Breast epithelium (tissue), 3 donors: ENCODE data around the gene KCNG1.

Experiments used
- POLR2A ChIP-seq: fragments of 450-650 bp; IDR thresholded peaks from one replicate; pipeline ENCODE4 v1.6.1; 2016; ENCODE audit warnings: antibody characterized with exemption, mild to moderate bottlenecking, moderate library complexity
- POLR2AphosphoS5 ChIP-seq, 3 donors: sonication (generic); formaldehyde crosslinking; IDR thresholded peaks; one replicate each; pipeline ENCODE4 v1.6.1; 2017; ENCODE audit warnings: antibody characterized with exemption in 3 of 3
- TF ChIP-seq, protein P1 (sequence below), 3 donors: fragments of 450-650 bp; IDR thresholded peaks; one replicate each; pipeline ENCODE4 v1.5.1; 2016 to 2017; ENCODE audit warnings: antibody characterized with exemption in 3 of 3, mild to moderate bottlenecking in 3 of 3, moderate library complexity in 3 of 3

DNA sequence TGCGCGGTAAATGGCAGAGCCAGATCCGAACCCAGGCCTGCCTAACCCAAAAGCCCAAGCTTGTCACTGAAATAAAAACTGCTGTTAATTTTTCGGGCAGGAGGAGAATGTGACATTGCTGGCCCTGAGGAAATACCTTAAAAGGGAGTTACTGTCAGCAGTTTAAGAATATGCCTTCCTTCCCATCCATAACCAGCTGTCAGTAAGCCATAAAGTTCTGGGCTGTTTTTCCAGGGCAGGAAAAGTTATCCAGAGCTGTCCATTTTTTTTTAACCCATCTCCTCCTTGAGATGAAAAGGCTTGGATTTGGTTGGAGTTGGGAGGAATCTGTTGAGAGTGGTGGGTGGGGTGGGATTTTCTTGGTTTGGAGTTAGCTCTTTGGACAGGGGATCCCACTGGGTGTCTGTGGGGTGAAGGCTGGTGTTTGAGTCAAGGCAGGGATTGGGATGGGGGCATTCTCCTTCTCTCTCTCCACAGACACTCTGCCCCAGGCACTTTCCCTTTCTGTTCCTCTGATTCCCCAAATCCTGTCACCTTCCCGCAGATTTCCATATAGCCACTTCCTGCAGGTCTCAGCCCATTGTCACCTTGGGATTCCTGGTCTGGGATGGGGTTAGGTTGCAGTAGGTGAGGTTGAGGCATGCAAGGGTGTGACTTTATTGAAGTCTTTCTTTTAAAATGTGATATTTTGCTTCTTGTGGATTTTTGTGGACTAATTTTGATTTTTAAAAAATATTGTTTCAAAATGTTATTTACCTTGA, 4.3 kb upstream of the KCNG1 start:
- TF ChIP-seq, protein P1, sequence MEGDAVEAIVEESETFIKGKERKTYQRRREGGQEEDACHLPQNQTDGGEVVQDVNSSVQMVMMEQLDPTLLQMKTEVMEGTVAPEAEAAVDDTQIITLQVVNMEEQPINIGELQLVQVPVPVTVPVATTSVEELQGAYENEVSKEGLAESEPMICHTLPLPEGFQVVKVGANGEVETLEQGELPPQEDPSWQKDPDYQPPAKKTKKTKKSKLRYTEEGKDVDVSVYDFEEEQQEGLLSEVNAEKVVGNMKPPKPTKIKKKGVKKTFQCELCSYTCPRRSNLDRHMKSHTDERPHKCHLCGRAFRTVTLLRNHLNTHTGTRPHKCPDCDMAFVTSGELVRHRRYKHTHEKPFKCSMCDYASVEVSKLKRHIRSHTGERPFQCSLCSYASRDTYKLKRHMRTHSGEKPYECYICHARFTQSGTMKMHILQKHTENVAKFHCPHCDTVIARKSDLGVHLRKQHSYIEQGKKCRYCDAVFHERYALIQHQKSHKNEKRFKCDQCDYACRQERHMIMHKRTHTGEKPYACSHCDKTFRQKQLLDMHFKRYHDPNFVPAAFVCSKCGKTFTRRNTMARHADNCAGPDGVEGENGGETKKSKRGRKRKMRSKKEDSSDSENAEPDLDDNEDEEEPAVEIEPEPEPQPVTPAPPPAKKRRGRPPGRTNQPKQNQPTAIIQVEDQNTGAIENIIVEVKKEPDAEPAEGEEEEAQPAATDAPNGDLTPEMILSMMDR (IDR thresholded peaks at IDR 0.05) = no peak
- TF ChIP-seq POLR2A (no peak), POLR2AphosphoS5 (IDR thresholded peaks at IDR 0.05) (no peak)
